Effector memory CD8-positive, alpha-beta T cell (primary cell): ENCODE results near the gene RNU1-3.
A peak's percentile ranks its signal among the peaks of the same experiment; 100 is the strongest.
"Not testable (repeated sequence)": the region's sequence is repeated elsewhere in the genome, so short reads cannot be mapped to it uniquely, and the experiment has no call there.

Experiments
- ATAC-seq: fragments of 150-1000 bp; cut with Tn5 transposase; replicated peaks from 2 replicates; pipeline ENCODE4 v1.10.0; 2021; ENCODE audit warnings: mild to moderate bottlenecking, moderate library complexity
- DNase-seq, 3 experiments: peaks; one replicate each; pipeline ENCODE4 v3.0.0; 2021
- H3K27ac Mint-ChIP-seq, 2 donors: one replicate each; pipeline ENCODE4 v1.8.0; 2022; ENCODE audit warnings: mild to moderate bottlenecking in 2 of 2, mixed read lengths in 2 of 2, moderate library complexity in 2 of 2
- H3K27me3 Mint-ChIP-seq, 2 donors: one replicate each; pipeline ENCODE4 v1.8.0; 2022; ENCODE audit warnings: mixed read lengths in 2 of 2
- H3K36me3 Mint-ChIP-seq: one replicate; pipeline ENCODE4 v1.8.0; 2022; ENCODE audit warnings: mild to moderate bottlenecking, moderate library complexity, mixed read lengths; ENCODE audit not compliant: insufficient read depth
- H3K4me1 Mint-ChIP-seq, 2 donors: one replicate each; pipeline ENCODE4 v1.8.0; 2022; ENCODE audit warnings: low read depth in 2 of 2, mixed read lengths in 2 of 2
- H3K4me3 Mint-ChIP-seq, 2 donors: one replicate each; pipeline ENCODE4 v1.8.0; 2022; ENCODE audit warnings: mild to moderate bottlenecking in 2 of 2, mixed read lengths in 2 of 2, moderate library complexity in 2 of 2
- H3K9me3 Mint-ChIP-seq, 2 donors: one replicate each; pipeline ENCODE4 v1.8.0; 2022; ENCODE audit warnings: mixed read lengths in 2 of 2

The RNU1-3 gene

DNA sequence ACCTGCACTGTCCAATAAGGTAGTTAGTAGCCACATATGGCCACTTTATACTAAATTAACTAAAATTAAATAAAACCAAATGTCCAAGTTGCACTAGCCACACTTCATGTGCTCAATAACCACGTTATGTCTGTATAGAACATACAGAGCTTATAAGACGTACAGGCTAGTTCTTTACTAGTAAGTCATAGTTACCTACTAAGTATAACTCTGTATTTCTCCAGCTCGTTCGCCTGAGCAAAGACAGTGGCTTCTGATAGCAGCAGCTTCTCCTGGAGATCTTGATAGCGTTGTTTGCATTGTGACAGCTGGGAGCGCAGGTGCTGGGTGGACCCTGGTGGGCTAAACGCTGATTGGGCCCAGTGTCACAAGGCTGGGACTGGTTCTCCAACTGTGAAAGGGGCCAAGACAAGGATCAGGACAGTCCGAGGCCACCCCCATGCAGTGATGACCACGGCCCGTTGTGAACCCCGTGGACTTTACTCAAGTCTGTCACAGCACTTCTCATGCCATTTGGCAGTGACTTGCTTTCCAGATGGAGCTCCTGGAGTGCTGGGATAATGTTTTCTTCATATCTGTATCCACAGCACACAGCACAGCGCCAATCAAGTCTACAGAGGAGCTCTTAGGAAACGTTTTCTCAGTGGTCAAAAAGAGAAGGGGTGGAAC is 20.5 kb upstream of the RNU1-3 start:
- H3K4me1 Mint-ChIP-seq, DNase-seq, H3K4me3 Mint-ChIP-seq, H3K9me3 Mint-ChIP-seq, H3K27ac Mint-ChIP-seq, H3K36me3 Mint-ChIP-seq, ATAC-seq: not testable (repeated sequence)
- peaks cover 7 to 10% of the 10 kb centered on the region in 2 donors for H3K27me3 Mint-ChIP-seq

DNA sequence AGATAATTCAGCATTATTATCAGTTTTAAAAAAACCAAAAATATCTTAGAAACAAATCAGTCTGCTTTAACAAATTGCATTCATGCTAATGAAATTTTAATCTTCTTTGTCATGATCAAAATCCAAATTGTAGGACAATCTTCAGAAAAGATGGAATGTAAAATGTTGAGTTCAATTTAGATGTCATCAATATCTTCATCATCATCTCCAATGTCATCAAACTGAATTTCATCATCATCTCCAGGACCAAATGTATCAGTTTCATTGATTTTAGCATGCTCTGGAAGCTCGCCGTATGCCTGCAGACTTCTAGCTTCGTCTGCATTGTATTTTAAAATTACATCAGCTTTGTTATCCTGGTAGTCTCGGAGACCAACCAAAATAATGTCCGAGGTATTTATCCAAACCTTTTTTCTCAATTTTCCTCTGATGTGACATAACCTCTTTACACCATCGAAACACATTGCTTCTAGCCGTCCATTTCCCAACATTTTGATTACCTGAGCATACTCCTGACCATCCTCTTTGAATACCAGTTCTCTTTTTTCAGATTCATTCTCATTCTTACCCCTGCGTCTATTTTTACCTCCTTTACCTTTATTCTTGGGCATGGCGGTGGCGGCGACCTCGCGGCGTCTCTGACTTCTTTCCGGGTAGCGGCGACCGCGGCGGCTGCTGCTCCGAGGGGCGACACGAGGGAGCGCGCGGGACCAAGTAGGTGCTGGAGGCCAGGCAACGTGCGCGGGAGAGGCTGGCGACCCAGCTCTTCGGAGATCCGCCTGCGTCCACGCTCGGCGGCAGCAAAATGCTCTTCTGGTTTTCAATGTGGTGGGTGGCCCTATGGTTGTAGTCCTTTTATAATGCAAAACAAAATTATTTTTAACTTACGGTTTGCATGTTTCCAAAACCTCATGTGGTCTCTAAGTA is 19.0 kb upstream of the RNU1-3 start:
- not testable (repeated sequence) for H3K9me3 Mint-ChIP-seq, H3K27ac Mint-ChIP-seq, H3K36me3 Mint-ChIP-seq, H3K4me1 Mint-ChIP-seq, DNase-seq
- ATAC-seq: peak; percentile 55
- Mint-ChIP-seq H3K27me3 (peaks cover 8 to 12% of the 10 kb centered on the region in 2 donors), H3K4me3 (peak overlapping the region in 1 of 2 donors; percentile 35)

DNA sequence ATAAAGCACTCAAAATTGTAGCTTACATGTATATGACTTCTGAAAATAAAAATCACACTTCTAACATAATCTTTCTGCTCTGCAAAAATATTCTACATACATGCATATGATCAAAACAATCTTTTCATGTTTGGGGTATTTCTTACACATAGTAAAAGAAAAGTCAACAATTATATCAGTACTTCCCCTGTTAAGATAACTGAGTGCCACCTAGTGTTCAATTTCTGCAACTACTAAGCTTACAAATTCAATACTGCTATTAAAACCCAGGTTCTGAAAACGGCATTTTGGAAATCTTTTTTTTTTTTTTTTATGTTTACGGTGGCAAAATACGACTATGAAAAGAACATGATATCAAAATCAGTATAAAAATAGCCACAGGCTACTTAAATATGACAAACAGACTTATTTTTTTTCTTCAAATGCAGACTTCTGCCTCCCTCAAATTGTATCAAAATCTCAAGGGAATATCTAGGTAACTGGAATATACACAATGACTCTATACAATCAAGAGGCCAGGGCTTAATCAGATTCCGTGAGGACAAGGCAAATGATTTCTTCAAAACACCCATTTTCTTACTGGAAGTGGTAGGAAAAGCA is 18.1 kb upstream of the RNU1-3 start:
- peak; percentile 79 for ATAC-seq
- H3K36me3 Mint-ChIP-seq, H3K27ac Mint-ChIP-seq, H3K4me1 Mint-ChIP-seq, DNase-seq, H3K9me3 Mint-ChIP-seq, H3K4me3 Mint-ChIP-seq: not testable (repeated sequence)
- H3K27me3 Mint-ChIP-seq: peaks cover 16 to 21% of the 10 kb centered on the region in 2 donors

DNA sequence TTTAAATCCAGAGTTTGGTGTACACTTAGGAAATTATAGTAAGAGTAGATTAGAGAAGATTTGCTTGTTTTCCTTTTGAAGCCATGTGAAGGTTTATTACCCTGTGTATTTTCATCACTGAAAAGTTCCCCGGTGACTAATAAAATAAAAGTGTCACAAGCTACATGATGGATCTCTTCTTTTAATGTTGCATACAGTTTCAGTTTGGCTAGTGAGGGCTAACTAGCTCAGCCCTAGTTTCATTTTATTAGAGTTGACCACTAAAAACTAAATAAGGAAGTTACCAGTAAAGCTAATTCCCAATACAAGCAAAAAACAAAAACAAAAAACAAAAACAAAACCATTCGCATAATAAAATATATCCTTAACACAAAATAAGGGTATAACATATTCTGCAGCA is 17.4 kb upstream of the RNU1-3 start:
- H3K9me3 Mint-ChIP-seq, H3K4me3 Mint-ChIP-seq, DNase-seq, H3K36me3 Mint-ChIP-seq, H3K4me1 Mint-ChIP-seq, H3K27ac Mint-ChIP-seq, ATAC-seq: not testable (repeated sequence)
- H3K27me3 Mint-ChIP-seq: peaks cover 19 to 25% of the 10 kb centered on the region in 2 donors

DNA sequence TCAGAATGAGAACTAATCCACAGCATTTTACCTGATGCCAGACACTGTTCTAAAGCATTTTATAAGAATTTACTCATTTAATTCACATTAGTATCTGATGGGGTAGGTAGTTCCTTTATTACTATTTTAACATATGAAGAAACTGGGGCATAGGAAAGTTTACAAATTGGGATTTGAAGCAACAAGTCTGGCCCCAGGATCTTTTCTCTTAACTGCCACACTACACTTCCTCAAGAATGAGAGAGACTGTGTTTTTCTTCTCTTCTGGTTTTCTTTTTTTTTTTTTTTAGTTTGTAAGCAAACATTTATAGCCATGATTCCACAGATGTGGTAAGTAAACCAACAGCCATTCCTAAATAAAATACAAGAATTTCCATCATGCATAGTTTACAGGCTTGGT is 16.1 kb upstream of the RNU1-3 start:
- H3K9me3 Mint-ChIP-seq, ATAC-seq, H3K27ac Mint-ChIP-seq, DNase-seq, H3K4me3 Mint-ChIP-seq, H3K36me3 Mint-ChIP-seq, H3K4me1 Mint-ChIP-seq: not testable (repeated sequence)
- H3K27me3 Mint-ChIP-seq: peaks cover 29 to 30% of the 10 kb centered on the region in 2 donors

DNA sequence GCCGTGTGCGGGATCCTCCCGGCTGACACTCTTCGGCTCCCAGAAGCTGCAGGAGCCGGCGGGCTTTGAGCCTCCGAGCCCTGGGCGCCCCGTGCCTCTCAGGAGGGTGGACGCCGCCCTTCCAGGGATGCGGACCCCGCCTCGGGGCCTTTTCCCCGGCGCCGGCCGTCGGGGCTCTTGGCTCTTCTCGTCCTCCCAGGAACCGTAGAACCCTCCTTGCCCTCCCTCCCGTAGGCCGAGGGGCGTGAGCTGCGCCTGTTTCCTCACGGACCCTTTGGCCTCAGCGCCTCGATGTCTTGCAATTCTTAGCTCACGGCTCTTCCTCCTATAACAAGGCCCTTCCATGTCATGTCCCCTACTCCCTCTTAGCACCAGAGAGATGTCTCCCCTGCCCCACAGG is 13.6 kb upstream of the RNU1-3 start:
- Mint-ChIP-seq H3K4me1 (peaks cover 12 to 16% of the 10 kb centered on the region in 2 donors), H3K36me3 (peaks cover 19% of the 10 kb centered on the region), H3K27me3 (peaks cover 24% of the 10 kb centered on the region in 2 donors)
- DNase-seq, ATAC-seq, H3K9me3 Mint-ChIP-seq, H3K4me3 Mint-ChIP-seq, H3K27ac Mint-ChIP-seq: not testable (repeated sequence)

DNA sequence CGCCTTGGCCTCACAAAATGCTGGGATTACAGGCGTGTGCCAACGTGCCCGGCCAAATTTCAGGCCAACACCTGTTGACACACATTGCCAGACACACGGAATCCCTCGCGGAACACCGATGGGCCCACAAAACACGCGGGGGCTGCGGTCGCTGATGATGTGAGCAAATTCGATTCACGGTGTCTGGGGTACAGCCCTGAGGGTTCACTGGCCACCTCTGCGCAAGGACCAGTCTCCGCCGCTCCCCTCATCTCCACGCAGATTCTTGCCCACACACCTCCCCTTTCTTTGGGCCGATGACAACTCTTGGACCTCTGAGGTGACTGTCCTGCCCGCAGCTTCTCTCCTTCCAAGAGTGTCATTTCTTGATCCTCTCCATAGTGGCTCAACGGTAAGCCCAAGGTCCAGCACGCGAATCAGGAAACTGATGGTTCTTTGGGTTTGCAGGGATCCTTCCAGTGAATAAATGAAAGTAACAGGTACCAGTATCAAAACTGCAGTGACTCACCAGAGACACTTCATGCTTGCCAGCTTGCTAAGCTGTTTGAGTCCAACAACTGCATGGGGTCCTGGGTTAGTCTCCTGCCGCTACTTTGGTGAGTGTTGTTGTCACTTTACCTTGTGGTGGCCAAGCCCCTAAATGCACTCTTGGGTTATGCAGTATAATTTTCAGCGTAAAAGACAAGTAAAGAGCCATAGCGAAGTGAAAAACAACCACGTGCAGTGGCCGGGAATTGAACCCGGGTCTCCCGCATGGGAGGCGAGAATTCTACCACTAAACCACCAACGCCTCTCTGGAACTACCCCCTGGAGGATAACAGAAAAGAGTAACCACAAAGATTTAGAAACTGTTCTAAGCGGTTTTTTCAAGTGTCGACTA is 11.0 kb upstream of the RNU1-3 start:
- Mint-ChIP-seq H3K4me3 (peak overlapping the region; percentile 75 to 76), H3K9me3 (no peaks in the 10 kb centered on the region), H3K27me3 (peaks cover 23 to 24% of the 10 kb centered on the region in 2 donors), H3K27ac (peak overlapping the region; percentile 93 to 99), H3K4me1 (peaks cover 12 to 16% of the 10 kb centered on the region in 2 donors), H3K36me3 (peaks cover 19% of the 10 kb centered on the region)
- ATAC-seq: peak; percentile 63
- DNase-seq: peak; percentile 48 to 52 (median 48)

DNA sequence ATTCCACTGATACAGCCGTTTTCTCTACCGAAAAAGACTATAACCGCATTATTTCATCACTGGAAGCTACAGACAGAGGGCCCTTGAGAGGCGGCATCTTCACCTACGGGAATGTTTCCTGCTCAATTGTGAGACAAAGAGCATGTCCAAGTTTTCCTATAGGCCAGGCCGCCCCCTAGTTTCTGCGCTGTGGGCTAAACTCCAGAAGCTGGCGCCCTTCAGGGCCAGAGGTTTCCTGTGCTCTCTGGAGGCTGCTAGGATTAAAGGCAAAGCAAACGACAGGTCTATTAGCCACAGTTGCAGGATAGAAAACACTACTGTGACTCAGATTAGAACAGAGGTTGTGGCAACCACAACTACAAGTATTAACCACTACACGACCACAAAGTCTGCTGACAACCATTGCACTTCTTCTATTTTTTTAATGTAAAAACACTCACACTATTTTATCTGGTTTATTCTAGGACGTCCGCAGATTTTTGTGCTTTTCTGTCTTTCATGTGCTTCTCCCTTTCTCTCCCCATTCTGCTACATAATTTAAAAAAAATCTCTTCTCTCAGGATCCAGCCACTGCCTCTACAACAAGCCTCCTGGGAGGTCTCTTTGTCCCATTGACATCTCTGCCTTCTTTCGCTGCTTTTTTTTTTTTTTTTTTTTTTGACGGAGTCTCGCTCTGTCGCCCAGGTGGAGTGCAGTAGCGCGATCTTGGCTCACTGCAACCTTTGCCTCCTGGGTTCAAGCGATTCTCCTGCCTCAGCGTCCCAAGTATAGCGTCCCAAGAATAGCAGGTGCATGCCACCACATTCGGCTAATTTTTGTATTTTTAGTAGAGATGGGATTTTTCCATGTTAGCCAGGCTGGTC is 10.1 kb upstream of the RNU1-3 start:
- Mint-ChIP-seq H3K4me1 (peaks cover 12 to 16% of the 10 kb centered on the region in 2 donors), H3K27me3 (peaks cover 23 to 24% of the 10 kb centered on the region in 2 donors), H3K36me3 (peaks cover 19% of the 10 kb centered on the region), H3K27ac (peak overlapping the region in 1 of 2 donors; percentile 90), H3K4me3 (peak overlapping the region; percentile 52 to 75)
- peak; percentile 83 for ATAC-seq
- H3K9me3 Mint-ChIP-seq, DNase-seq: not testable (repeated sequence)

DNA sequence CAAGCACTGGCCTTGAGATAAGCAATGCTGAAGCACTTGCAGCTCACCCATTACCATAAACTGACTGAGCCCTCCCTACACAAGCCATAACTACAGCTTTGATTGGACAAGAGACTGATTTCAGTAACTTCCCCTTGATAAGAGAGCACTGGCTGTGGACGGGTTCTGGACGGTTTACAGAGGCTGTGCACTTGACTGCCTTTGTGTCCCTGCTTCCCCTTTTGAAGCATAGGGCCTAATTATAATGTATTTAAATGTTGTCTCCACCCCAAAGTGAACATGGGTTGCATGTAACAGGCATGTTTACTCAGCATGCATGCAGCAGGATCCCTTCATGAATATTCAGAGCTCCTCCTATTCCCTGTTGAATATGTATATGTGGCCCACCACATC is 8.4 kb upstream of the RNU1-3 start:
- H3K9me3 Mint-ChIP-seq, ATAC-seq, H3K27ac Mint-ChIP-seq, H3K4me3 Mint-ChIP-seq, DNase-seq: not testable (repeated sequence)
- peaks cover 15 to 18% of the 10 kb centered on the region in 2 donors for H3K27me3 Mint-ChIP-seq
- peaks cover 12 to 15% of the 10 kb centered on the region in 2 donors for H3K4me1 Mint-ChIP-seq
- peaks cover 19% of the 10 kb centered on the region for H3K36me3 Mint-ChIP-seq

DNA sequence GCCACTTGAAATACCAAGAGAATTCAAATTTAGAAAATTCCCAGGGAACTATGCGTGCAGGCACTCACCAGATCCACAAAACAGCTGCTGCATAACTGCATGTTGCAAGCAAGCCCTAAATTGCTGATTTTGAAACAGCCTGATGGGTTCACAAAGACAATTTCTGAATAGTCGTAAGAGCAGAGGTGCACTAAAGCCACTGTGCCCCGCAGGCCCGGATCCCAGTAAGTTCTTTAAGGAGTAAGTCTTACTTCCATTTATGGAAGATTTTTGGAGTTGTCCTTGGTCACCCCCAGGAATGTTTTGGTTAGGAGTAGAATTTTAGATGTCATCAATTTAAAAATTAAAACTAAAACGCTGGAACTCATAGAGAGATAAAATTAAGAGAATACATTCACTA is 7.2 kb upstream of the RNU1-3 start:
- not testable (repeated sequence) for H3K9me3 Mint-ChIP-seq, H3K27ac Mint-ChIP-seq, H3K4me3 Mint-ChIP-seq, ATAC-seq, DNase-seq
- peaks cover 12 to 15% of the 10 kb centered on the region in 2 donors for H3K4me1 Mint-ChIP-seq
- peaks cover 8 to 13% of the 10 kb centered on the region in 2 donors for H3K27me3 Mint-ChIP-seq
- H3K36me3 Mint-ChIP-seq: peaks cover 19% of the 10 kb centered on the region

DNA sequence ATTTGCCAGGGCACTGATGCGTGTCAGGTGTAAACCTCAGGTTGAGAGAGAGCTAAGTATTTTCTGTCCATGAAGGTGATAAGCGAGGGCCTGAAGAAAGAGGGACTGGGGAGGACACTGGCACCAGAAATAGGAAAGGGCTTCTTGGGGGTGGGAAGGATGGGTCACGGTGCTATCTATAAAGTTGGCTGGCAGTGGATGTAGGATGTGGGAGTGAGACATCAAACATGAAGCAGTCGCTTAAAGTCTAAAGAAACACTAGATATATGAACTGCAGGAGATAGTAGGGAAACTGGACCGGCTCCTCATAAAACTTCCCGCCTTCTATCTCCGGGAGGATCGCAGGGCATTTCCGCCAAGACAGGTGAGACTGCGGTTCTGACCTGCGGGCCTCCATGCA is 912 bp downstream of the RNU1-3 start:
- H3K4me1 Mint-ChIP-seq, H3K27ac Mint-ChIP-seq, ATAC-seq, DNase-seq, H3K9me3 Mint-ChIP-seq, H3K4me3 Mint-ChIP-seq, H3K36me3 Mint-ChIP-seq, H3K27me3 Mint-ChIP-seq: not testable (repeated sequence)

DNA sequence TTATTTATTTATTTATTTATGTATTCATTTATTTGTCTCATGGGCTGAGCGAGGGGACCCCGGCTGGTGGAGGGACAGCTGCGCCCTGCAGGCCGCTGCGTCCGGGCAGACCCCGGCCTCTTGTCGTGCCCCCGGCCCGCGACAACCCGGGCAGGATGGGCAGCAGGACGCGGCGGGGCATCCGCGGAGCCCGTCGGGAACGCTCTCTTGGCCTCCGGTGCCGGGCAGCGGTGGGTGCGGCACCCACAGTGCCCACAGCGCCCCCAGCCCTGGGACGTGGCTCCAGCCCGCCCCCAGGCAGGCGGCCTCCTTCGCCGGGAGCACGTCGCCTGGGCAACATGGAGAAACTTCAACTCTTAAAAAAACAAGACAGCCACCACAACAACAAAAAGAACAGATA is 8.5 kb downstream of the RNU1-3 start:
- not testable (repeated sequence) for H3K36me3 Mint-ChIP-seq, H3K9me3 Mint-ChIP-seq, DNase-seq, ATAC-seq, H3K4me1 Mint-ChIP-seq, H3K27me3 Mint-ChIP-seq, H3K4me3 Mint-ChIP-seq, H3K27ac Mint-ChIP-seq
